Measurements from ENCODE around the gene STAC2. TPM values are rescaled to one million over a fixed set of nuclear protein-coding genes. Genes with fewer than 3 reads are reported as not detected.
"Not testable (repeated sequence)": the region's sequence is repeated elsewhere in the genome, so short reads cannot be mapped to it uniquely, and the experiment has no call there.

The STAC2 gene
- polyA plus RNA-seq, 1 donor: 0.25 TPM

DNA sequence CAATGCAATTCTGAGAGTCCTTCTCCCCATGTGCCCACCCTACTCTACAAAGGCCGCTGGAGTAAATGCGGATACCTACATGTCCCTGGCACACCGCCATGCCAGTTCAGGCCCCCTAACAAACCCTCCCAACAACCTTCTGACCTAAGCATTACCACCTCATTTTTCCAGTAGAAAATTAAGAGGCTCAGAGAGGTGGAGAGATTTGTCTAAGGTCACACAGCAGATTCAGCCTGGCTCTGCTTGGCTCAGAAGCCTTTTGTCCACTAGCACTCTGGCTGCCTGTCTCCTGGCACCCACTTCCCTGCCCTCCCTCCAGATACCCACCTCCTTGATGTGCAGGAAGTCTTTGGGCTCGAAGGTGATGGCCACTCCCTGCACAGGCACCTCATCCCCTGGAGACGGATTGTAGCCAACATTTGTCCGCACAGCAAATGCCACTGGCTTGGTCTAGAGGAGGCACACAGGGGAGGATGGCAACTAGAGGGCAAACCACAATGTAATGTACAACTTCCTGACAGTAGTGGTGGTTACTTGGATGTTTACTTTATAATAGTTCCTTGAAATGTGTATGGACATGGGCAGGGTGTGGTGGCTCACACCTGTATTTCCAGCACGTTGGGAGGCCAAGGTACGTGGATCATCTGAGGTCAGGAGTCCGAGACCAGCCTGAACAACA lies 38.5 kb downstream of the STAC2 start:
- no peak for DNase-seq (ENCODE audit: low read depth)

DNA sequence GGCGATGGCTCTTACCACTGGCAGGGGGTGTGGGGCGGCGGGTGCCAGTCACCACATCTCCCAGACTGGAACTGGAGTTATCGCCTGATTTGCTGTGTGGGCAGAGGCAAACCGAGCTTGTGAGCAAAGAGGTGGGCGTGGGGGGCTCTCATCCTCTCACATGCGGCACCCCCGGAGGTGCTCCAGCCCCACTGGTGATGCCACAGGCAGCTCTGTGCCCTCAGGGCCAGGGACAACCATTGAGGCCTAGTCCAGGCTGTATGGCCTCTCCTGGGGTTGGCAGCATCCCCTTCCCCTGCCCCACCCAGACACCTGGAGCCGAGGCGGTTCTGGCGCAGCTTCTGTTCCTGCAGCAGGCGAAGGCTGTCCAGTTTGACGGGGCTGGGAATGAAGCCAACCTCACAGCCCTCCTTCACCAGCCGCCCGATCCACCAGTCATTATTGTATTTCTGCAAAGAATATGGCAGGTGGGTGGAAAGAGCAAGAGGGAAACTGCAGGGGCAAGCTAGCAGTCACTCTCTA lies 39.2 kb downstream of the STAC2 start:
- no peak for DNase-seq (ENCODE audit: low read depth)

DNA sequence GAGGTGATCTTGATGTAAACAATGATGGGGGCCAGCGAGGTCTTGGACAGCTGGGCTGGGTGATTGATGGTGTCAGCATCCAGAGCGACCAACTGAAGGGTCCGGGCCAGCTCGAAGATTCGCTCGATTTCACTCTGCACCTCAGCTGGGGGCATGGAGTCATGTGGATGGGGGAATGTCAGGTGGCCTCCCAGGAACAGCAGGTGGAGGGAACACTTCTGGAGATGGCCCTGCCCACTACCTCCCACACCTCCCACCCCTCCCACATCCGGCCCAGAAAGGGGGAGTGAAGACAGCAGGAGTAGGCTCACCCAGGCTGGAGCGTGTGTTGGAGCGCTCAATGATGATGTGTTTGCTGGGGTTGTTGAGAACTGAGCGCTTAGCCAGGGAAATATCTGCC lies 42.0 kb downstream of the STAC2 start:
- no peak for DNase-seq (ENCODE audit: low read depth)

DNA sequence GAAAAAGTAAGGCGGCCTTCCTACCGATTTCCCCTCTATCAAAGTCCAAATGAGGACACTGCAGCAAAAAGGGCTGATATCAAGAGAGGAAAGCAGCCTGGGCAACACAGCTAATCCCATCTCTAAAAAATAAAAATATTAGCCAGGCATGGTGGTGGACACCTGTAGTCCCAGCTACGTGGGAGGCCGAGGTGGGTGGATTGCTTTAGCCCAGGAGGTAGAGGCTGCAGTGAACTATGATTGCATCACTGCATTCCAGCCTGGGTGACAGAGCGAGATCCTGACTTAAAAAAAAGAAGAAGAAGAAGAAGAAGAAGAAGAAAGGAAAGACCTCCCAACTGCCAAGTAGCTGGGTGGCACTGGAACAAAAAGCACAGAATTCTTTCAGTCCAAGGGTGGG lies 42.7 kb downstream of the STAC2 start:
- DNase-seq (ENCODE audit: low read depth): no peak

DNA sequence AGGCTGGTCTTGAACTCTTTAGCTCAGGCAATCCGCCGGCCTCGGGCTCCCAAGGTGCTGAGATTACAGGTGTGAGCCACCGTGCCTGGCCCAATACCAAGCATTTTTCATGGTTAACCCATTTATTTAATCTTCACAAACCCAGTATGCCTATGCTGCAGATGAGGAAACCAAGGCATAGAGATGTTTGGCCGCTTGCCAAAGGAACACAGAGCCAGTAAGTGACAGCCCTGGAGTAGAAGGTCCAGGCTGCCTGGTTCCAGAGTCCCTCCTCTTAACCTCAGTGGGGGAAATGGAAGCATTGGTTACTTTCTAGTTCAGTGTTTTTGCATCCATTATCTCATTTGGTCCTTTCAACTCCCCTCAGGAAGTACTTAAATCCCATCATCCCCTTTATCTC lies 44.4 kb downstream of the STAC2 start:
- DNase-seq (ENCODE audit: low read depth): no peak

DNA sequence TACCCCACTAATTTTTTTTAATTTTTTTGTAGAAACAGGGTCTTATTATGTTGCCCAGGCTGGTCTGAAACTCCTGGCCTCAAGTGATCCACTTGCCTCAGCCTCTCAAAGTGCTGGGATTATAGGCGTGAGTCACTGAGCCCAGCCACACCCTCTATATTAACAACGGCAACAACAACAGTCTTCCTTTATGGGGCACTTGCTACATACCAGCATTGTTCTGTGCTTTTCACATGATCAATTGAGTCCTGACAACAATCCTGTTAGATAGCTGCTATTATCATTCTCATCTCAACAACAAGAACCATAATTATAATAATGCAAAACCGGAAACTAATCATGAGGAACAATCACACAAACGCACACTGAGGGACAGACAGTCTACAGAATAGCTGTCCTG lies 47.2 kb downstream of the STAC2 start:
- DNase-seq (ENCODE audit: low read depth): no peak

DNA sequence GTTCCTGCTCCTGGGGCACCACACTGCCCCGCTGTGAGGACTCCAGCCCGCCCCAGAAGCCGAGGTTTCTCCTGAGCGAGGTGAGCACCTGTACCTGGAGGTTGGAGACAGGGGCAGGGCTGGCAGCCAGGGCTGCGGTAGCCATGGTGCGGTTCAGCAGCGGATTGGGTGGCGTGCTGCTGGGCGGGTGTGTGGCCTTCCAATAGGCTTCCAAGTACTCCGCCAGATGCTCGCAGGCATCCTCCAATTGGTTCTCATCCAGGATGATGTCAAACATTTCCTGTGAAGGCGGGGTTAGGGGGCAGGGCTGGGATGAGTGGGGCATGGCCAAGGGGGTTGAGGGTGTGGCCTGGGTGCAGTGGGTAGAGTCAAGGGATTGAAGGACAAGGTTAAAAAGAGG lies 48.5 kb downstream of the STAC2 start:
- DNase-seq (ENCODE audit: low read depth): no peak

DNA sequence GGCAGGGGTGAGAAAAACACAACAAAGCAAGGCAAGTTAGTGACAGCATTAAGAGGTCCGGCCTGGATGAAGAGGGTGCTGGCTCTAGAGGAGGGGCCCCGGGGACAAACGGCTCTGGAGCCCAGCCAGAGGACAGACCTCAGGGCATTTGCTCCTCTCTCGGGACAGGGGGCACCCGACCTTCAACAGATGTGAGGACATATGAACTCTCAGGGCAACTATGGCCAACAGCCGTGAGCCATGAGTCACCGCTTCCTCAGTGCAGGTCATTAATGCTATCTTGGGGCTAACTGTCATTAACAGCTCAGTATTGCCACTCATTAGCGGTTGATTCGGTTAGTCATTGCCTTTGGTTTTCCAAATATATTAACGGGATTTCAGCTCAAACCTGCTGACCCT lies 50.1 kb downstream of the STAC2 start:
- no peak for DNase-seq (ENCODE audit: low read depth)

DNA sequence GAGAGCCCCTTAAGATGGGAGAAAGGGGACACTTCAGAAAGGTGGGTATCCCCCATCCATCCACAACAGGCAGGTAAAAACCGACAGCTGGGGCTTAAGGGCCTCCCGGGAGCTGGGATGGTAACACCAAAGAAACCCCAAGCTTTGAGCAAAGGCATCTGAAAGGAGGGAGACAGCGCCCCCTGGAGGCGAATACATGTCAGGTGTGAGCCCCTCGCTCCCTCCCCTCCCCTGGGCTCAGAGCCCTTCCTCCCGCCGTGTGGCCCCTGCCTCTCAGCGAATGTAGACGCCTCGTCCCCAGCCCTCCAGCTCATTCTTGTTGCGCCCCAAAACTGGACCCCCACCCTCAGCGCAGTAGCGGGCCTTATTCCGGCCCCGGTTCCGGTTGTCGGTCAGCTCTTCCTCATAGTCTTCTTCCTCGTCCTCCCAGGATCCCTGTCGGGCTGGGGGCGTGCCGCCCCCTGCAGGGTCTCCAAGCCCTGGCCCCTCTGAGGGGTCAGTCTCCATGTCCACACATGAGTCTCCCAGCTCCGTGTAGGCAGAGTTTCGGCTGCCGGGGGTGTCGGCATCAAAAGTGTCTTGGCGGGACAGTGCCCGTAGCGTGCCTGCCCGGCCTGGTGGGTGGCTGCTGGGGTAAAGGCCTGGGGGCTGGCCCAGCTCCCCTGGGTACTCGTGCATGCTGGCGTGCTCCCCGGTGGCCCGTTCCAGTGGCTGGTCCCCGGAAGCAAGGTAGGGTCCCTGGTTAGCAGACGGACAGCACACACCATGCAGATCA lies 50.6 kb downstream of the STAC2 start:
- DNase-seq (ENCODE audit: low read depth): no peak

DNA sequence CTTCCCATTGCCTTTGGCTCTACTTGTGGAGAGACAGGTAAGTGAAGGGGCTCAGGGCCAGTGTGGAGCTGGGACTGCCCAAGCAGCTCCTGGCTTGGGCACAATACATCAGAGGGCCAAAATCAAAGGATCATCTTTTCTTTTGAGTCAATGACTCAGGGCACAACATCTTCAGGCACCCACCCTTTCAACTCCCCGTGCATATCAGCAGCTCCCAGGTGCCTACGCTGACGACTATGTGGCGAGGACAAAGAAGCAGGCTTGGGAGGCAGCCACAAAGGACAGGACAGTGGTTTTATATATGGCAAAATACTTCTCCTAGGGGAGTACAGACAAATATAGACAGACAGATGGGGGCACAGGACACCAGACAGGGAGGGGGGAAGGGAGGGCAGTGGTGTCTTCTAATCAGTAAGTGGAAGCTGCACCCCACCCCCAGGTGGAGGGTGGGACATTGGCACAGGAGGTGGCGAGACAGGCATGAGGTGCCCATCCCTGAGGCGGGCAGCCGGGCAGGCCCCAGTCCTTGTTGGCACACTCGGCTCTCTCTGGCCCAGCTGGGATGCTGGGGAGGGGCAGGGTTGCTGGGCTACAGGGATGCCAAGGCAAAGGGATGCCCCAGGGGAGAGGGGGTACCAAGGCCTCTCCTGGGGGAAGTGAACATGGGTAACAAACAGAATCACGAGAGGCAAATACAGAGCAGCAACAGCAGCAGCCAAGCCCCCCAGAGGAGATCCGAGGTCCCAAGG lies 52.0 kb downstream of the STAC2 start:
- DNase-seq (ENCODE audit: low read depth): no peak

DNA sequence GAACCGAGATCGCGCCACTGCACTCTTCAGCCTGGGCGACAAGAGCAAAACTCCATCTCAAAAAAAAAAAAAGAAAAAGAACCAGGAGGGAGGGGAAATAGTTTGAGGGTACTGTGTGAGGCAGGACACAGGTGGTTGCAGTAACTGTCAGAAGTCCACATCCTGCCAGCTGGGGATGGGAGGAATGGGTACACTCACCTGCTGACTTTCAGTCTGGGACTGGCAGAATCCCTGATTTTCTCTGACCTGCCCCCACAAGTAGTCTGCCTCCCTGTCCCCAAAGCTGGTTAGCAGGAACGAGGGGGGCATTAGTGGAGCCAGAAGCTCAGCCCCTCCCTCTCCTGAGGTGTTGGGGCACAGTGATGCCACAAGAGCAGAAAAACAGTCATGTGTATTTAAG lies 52.7 kb downstream of the STAC2 start:
- no peak for DNase-seq (ENCODE audit: low read depth)

DNA sequence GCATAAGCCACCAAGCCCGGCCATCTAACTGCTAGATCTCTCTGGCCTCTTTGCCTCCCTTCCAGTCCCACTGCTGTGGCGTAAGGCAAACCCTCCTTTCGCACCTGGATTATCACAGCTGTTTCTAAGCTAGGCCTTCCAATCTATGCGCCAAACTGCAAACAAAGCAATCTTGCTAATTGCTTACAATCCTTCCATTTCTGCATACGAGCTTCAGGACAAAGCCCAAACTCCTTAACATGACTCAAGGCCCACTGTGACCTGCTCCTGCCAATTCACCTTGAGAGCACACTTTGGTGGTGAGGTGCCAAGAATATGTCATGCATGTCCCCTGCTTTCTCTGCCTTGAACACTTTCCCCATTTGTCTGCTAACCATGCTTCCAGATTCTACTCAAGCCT lies 53.8 kb downstream of the STAC2 start:
- DNase-seq (ENCODE audit: low read depth): no peak

DNA sequence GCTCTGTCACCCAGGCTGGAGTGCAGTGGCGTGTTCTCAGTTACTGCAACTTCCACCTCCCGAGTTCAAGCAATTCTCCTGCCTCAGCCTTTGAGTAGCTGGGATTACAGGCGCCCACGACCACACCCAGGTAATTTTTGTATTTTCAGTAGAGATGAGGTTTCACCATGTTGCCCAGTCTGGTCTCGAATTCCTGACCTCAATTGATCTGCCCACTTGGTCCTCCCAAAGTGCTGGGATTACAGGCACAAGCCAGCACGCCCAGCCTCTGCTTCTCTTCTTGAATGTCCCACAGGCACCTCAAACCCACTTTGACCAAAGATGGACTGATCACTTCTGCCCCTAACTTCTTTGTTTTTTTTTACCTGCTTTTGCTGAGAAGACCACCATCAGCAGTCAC lies 55.2 kb downstream of the STAC2 start:
- DNase-seq (ENCODE audit: low read depth): no peak

DNA sequence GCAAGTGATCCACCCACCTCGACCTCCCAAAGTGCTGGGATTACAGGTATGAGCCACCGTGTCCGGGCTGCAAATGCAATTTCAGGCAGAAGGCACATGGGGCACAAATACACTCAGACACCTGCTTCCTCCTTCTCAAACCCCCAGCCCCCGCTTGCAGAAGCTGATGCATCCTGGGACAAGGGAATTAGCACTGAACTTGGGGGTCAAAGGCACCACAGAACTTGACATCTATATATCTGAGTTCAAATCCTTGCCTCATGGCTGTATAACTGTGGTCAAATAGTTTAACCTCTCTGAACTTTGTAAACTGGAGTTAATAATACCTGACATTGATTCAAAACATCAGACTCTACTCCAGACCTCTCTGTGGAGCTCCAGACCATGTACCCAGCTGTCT lies 55.6 kb downstream of the STAC2 start:
- no peak for DNase-seq (ENCODE audit: low read depth)

DNA sequence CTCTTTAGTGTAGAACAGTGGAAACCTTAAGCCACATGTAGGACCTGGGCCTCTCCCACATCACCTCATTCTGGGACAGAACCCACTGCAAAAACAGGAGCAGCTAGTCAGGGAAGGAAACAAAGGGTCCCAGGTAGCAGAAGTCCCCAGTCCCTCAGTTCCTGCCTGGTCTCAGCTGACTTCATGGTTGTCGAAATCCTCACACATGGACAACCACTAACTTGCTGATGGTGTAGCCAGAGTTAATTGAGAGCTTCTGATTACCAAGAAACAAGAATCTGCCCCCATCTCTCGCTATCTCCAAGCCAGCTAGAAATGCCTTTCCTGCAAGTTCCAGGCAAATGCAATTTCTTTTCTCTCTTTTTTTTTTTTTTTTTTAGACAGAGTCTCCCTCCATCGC lies 56.2 kb downstream of the STAC2 start:
- no peak for DNase-seq (ENCODE audit: low read depth)

DNA sequence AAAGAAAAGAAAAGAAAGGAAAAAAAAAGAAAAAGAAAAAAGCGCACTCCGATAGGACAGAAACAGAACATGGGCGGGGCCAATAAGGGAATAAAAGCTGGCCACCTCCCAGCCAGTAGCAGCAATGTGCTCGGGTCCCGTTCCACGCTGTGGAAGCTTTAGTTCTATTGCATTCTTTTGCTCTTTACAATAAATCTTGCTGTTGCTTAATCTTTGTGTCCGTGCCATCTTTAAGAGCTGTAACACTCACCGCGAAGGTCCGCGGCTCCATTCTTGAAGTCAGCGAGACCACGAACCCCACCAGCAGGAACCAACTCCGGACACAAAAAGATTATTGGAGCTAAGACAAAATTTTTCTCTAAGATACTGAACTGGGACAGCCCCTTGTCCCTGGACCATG lies 56.6 kb downstream of the STAC2 start:
- no peak for DNase-seq (ENCODE audit: low read depth)

DNA sequence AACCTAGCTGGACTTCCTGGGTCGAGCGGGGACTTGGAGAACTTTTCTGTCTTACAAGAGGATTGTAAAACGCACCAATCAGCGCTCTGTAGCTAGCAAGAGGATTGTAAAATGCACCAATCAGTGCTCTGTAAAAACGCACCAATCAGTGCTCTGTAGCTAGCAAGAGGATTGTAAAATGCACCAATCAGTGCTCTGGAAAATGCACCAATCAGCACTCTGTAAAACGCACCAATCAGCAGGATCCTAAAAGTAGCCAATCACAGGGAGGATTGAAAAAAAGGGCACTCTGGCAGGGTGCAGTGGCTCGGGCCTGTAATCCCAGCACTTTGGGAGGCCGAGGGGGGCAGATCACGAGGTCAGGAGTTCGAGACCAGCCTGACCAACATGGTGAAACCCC lies 57.2 kb downstream of the STAC2 start:
- not testable (repeated sequence) for DNase-seq (ENCODE audit: low read depth)

DNA sequence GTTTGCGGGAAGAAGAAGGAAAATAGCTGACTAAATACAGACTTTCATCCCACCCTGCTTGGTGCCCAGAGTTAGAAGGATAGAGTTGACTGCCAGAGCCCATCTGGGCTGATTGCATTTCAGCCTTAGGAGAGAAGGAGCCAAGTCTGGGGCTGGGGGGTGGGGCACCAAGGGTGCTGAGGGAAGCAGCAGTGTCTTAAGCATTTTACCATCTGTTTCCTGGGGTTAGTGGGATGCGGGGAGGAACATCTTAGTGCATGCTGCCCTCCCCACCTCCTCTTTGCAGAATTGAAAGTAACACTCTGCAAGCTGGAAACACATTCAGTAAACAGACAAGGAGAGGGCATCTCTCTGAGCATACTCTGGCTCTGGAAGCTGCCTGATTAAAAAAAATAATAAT lies 58.3 kb downstream of the STAC2 start:
- DNase-seq (ENCODE audit: low read depth): no peak

DNA sequence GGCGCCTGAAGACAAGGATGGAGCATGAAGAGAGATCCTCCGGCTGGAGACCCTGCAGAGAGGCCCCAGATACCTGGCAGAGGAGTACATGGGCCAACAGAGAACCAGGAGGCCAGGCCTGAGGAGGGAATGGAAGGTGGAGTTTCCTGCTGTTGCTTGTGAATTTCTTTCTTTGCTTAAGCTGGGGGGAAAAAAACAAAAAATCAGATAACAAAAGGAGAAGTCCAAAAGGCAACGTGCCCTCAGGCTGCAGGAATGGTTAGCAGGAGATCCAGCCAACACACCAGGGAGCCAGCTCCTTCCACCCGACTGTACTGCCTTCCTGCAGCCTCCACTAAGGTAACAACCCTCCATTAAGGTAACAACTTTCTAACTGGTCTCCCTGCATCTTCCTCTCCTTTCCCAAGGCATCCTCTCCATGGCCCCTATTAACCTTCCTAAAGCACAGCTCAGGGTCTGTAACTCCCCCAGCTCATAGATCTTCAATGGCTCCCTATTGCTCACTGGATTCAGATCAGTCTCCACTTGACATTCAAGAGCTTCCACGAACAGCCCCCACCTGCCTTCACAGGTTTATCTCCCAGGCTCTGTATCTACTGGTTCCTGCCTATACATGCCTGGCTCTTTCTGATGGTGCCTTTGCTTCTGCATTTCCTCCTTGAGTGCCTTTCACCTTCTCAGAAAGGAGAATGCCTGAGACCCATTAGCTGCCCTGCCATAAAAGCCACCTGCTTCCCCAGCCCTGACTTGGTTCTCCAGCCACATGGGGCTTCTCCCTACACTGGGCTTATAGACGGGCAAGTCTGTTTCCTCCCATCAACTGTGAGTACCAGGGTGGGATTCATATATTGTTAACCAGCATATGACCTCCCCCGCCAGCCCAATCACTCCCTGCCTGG lies 59.1 kb downstream of the STAC2 start:
- DNase-seq (ENCODE audit: low read depth): no peak

DNA sequence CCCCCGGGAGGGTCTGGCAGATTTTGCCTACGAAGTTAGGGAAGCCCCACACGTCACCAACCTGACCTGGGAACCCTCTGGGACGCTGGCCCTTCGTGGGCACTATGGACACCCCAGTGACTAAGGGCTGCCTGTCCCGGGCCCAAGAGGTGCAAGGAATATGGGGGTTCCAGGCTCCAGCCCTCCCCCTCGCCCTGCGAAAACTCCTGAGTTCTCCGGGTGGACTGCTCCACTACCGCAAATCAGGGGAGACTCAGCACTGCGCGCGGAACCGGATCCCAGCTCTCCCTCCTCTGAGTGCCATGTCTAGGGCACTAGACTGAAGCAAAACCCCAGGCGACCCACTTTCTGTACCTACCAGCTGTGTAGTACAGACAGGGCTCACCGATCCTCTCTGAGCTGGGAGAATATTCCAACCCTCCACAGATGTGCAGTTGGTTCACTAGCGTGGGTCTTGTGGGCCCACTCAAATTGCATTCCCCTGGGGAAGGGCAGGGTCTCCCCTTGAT lies 59.9 kb downstream of the STAC2 start, which contains the start of gene ARL5C:
ARL5C (minus strand) TSS at position 321 of the 509 bp plus-strand sequence. CDS start 401 bp downstream, outside the sequence.
- DNase-seq (ENCODE audit: low read depth): no peak

DNA sequence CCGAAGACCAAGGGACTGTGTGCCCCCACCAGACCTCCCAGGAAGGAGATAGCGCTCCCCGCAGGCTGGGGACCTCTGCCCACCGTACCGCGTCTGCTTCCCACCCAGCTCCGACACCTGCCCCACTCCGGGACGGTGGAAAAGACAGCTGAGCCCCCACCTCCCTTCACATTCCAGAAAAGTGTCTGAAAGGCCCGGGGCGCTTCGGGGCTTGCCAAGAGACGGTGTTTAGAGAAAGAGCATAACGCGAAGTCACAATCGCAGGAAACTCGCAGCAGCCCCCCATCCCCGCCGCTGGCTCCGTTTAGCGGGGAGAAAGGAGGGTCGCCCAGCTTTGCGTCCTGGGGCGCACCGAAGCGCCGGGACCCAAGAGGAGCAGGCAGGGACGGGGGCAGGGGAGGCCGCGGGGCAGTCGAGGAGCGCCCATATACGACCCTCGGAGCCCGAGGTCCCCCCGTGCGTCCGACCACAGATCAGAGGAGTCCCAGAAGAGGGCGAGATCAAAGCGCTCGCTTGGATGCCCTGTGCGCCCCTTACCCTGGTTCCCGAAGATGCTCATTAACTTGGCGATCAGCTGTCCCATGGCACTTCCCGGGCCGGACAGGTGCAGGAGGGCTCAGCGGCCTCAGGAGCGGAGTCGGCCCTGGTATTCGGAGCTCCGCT lies 60.4 kb downstream of the STAC2 start:
- no peak for DNase-seq (ENCODE audit: low read depth)

Data from forelimb muscle (tissue), 1 donor.